Activated CD4-positive, CD25-positive, alpha-beta regulatory T cell treated with anti-CD3 and anti-CD28 coated beads, Interleukin-2, amount 50 U/mL, for 24 hours (primary cell): ENCODE results near the gene BMPR1B.

Experiments used
- ATAC-seq, 2 donors: fragments of 150-1000 bp; cut with Tn5 transposase; one replicate each; pipeline ENCODE4 v1.10.0; 2021; ENCODE audit warnings: mild to moderate bottlenecking in 1 of 2, moderate library complexity in 1 of 2

BMPR1B gene

GRCh38 chr4:94918543-94918942 is 160.8 kb downstream of the BMPR1B start:
- no peak for ATAC-seq

DNA sequence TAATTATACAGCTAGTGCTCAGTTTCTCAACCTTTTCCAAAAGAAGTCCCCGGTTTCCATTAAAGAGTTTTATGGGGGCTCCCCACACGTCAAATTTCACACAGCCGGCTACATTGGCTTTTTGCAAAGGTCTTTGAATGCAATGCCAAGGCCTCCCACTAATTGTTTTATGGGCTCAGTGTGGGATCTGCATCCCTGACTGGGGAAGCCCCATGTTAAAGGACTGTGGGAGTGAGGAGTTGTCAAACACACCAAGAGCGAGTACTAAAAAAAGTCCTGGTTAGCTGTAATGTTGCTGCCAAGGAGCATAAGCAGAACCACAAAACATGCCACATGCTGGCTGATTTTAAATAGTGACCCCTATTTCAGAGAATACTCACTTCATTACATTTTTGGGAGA is 162.6 kb downstream of the BMPR1B start:
- ATAC-seq = no peak

- no peak for ATAC-seq
Observed at GRCh38 chr4:94924566-94924965, 166.8 kb downstream of the BMPR1B start.

DNA sequence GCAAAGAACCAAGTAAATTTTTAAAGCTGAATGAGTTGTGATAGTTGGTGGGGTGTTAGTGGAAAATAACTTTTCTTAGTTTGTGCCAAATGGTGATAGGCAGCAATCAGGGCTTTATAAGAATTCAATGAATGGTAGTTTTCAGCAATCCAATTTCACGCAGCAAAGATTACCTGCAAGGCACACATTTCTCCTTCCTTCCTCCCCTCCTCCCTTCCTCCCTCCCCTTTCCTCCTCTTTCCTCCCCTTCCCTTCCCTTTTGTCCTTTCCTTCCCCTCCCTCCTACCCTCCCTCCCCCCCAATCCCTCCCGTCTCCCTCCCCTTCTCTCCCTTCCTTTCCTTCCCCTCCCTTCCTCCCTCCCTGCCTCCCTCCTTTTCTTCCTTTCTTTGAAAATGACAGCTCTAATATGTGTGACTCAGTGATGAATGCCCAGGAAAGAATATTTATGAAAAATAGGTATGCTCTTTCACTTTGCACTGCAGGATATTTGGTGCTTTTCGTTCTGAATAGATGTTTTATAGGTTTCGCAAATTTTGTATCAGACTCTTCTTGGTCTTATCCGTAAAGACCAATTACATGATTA is 168.1 kb downstream of the BMPR1B start:
- ATAC-seq = no peak

DNA sequence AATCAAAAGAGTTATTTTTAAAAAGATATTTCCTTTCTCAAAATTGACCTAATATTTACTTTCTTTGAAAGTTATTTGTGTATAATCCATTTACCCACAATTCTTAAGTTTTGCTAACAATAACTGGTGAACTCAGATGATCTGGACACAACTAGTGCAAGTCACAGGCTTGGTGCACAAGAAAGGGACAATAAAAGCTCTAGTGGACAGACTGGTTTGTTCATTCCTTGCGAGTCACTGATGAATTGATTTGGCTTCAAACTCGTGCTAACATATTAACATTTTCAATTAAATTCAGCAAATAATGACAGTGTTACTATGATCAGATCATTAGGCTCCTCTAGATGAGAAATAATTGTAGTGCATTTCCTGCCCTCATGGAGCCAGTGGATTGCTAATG is 169.2 kb downstream of the BMPR1B start:
- no peak for ATAC-seq

DNA sequence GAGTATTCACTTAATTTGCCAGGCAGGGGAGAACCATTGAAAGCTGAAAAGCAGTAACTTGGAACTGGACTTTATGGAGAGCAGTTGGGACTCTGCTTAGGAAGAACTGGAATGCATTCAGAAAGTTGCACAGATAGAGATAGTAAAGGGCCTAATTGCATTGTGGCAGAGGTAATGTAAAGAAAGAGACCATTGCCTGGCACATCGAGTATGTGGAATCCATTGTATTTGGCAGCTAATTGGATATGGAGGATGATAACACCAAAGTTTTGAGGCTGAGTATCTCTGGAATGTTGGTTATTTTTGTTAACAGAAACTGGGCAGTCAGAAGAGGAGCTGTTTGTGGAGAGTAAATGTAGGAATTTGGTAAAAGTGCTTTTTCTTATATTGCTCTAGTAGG is 169.9 kb downstream of the BMPR1B start:
- ATAC-seq = no peak

DNA sequence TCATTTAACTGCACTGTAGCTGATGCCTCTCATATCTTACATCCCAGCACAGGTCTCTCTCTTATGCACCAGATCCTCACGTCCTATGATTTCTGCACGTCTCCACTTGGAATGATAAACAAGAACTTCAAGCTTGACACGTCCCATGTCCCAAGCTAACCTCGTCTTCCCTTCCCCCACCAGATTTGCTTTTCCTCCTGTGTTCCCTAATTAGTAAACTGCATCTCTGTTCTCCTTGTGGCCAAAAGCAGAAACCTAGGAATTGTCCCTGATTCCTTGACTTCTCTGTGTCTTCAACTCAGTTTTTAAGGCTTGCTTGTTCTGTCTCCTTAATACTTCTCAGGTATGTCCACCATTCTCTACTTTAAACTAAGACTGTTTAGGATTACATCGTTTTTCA is 171.9 kb downstream of the BMPR1B start:
- no peak for ATAC-seq

- ATAC-seq = no peak
Observed at GRCh38 chr4:94931626-94932025, 173.9 kb downstream of the BMPR1B start.

- no peak for ATAC-seq
Observed at GRCh38 chr4:94932366-94932765, 174.6 kb downstream of the BMPR1B start.

DNA sequence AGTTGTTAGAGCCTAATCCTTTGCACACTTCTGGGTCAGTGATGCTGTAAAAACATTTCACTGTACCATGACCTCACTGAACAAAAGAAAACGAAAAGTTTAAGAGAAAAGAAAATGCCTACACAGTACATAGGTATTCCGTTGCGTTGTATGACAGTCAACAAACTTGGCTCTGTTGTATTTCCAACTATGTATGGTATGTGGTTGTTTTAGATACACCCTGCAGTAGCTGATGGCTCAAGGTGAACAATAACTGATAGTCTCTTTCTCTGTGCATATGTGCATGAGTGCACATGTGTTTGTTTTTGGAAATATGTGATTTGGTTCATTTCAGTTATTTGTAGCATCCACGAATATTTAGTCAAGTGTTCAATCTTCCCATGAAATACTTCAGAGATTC is 176.0 kb downstream of the BMPR1B start:
- no peak for ATAC-seq

DNA sequence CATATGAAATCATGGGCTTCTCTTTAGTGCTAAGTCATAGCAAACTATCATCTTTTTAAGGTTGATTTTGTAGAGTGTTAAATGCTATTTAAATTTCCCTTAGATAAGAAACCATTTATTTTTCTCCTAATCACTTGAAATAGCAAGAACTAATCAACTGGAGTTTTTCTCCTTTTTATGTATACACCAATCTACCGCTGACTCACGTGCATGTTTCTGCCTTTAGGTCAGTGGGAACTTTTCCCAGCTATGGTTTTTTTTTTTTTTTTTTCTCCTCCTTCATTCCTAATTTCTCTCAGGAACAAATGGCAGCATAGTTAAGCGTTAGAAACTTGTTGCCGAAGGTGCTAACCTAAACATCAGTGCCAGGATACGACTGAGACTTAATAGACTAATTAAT is 176.4 kb downstream of the BMPR1B start:
- ATAC-seq = no peak

GRCh38 chr4:94934864-94935263 is 177.1 kb downstream of the BMPR1B start:
- ATAC-seq = no peak

GRCh38 chr4:94936854-94937253 is 179.1 kb downstream of the BMPR1B start:
- no peak for ATAC-seq

DNA sequence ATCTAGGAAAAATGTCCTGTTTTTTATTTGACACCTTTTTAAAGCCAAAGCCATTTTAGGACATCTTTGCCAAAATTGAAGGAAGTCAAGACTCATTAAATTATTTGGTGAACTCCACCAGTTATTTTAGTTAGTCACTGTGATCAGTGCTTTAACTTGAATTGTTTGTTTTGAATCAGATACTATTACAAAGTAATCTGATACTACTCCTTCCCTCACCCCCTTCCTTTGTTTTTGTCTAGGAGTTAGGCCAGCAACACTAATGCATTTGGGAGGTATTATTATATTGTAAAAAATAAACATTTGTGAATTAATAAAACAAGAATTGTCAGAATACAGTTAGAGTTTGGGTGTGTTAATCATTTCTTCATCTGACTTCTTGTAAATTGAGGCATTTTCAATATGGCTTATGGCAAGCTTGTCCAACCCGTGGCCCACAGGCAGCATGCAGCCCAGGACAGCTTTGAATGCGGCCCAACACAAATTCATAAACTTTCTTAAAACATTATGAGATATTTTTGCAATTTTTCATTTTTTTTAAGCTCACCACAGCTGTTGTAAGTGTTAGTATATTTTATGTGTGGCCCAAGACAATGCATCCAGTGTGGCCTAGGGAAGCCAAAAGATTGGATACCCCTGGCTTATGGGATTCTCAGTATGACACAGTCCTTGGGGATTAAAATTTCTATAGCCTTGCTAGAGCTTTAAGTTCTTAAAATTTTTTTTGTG is 182.2 kb downstream of the BMPR1B start:
- ATAC-seq = no peak

GRCh38 chr4:94940520-94940908 is 182.8 kb downstream of the BMPR1B start:
- ATAC-seq = no peak

DNA sequence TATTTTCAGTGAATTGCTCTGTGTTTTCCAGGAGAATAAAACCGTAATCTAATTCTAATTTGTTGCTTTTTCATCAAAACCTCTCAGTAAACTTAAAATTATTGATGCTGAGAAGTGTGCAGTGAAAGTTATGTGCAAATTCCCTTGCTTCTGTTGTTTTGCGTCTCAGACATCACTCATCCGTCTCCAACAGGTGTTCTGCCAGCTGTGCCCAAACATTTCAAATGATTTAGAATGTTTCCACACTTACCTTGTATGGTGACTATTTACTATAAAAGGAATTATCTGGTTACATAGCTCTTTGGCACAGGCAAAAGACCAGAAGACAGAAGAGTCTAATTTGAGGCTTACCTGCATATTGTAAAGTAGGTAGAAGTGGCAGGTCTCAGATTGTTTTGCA is 184.0 kb downstream of the BMPR1B start:
- ATAC-seq = no peak

GRCh38 chr4:94944726-94945125 is 187.0 kb downstream of the BMPR1B start:
- no peak for ATAC-seq

- no peak for ATAC-seq
Observed at GRCh38 chr4:94947681-94948108, 189.9 kb downstream of the BMPR1B start.

DNA sequence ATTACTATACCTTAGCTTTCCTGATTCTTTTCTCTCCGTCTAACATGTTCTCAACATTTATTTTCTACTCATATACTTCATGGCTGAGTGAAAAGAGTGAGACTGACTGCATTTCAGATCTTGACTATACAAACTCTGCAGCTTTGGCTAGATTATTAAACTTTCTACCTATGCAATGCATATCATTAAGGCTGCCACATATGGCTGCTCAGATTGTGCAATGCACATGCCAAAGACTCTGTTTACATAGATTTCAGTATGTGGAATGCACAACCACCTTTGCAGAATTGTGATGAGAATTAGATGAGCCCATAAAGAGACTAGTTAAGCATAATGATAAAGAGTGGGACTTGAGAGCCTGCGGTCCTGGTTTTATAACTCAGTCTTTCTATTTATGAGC is 196.5 kb downstream of the BMPR1B start:
- ATAC-seq = no peak

- ATAC-seq = no peak
Observed at GRCh38 chr4:94957030-94957429, 199.3 kb downstream of the BMPR1B start.

- no peak for ATAC-seq
Observed at GRCh38 chr4:94959307-94959706, 201.6 kb downstream of the BMPR1B start.

- no peak for ATAC-seq
Observed at GRCh38 chr4:94960708-94961107, 203.0 kb downstream of the BMPR1B start.

DNA sequence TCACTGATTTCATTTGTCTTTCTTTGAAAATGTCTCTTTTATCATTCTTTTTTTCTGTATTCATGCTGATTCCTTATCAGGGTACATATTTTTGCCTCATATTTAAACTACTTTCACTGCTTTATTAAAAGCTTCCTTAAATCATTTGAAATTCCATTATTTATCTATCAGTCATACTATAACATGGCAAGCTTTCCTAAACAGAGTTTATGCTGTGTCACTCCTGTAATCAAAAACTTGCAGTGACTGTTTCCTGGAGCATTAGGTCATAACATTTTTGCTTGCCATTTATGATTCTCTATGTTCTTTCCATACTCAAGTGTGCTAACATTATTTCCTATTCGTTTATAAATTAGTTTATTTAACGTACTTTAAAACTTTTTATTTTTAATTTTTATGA is 203.7 kb downstream of the BMPR1B start:
- no peak for ATAC-seq

GRCh38 chr4:94962484-94962883 is 204.7 kb downstream of the BMPR1B start:
- ATAC-seq = no peak

GRCh38 chr4:94965852-94966251 is 208.1 kb downstream of the BMPR1B start:
- ATAC-seq = no peak
